ENCODE data around the gene WNT8A.
"Not testable (repeated sequence)": the region's sequence is repeated elsewhere in the genome, so short reads cannot be mapped to it uniquely, and the experiment has no call there.

WNT8A gene

GRCh38 chr5:138065102-138065501 lies 18.7 kb upstream of the WNT8A start:
- no peaks in the 10 kb centered on the region for H3K27me3 ChIP-seq (replicated peaks; ENCODE audit: control insufficient read depth, insufficient read depth, low read length)
- DNase-seq (ENCODE audit: extremely low read depth, insufficient read length): no peak
- no peaks in the 10 kb centered on the region for H3K36me3 ChIP-seq (ENCODE audit: control insufficient read depth, insufficient read depth, low read length)
- H3K4me3 ChIP-seq (replicated peaks; ENCODE audit: low read depth, low read length): no peak overlapping the region
- TF ChIP-seq, protein P1, sequence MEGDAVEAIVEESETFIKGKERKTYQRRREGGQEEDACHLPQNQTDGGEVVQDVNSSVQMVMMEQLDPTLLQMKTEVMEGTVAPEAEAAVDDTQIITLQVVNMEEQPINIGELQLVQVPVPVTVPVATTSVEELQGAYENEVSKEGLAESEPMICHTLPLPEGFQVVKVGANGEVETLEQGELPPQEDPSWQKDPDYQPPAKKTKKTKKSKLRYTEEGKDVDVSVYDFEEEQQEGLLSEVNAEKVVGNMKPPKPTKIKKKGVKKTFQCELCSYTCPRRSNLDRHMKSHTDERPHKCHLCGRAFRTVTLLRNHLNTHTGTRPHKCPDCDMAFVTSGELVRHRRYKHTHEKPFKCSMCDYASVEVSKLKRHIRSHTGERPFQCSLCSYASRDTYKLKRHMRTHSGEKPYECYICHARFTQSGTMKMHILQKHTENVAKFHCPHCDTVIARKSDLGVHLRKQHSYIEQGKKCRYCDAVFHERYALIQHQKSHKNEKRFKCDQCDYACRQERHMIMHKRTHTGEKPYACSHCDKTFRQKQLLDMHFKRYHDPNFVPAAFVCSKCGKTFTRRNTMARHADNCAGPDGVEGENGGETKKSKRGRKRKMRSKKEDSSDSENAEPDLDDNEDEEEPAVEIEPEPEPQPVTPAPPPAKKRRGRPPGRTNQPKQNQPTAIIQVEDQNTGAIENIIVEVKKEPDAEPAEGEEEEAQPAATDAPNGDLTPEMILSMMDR (IDR thresholded peaks at IDR 0.05; ENCODE audit: insufficient read depth, low read length, poor library complexity, severe bottlenecking): peak; percentile 77

- no peak for DNase-seq (ENCODE audit: extremely low read depth, insufficient read length)
- H3K27me3 ChIP-seq (replicated peaks; ENCODE audit: control insufficient read depth, insufficient read depth, low read length): no peaks in the 10 kb centered on the region
- no peak overlapping the region for H3K4me3 ChIP-seq (replicated peaks; ENCODE audit: low read depth, low read length)
- H3K36me3 ChIP-seq (ENCODE audit: control insufficient read depth, insufficient read depth, low read length): no peaks in the 10 kb centered on the region
- TF ChIP-seq, protein P1 (IDR thresholded peaks at IDR 0.05; ENCODE audit: insufficient read depth, low read length, poor library complexity, severe bottlenecking): no peak
Measured at GRCh38 chr5:138067945-138068344, 15.9 kb upstream of the WNT8A start.

GRCh38 chr5:138068742-138069600 lies 14.9 kb upstream of the WNT8A start:
- DNase-seq (ENCODE audit: extremely low read depth, insufficient read length): peak; percentile 23
- TF ChIP-seq, protein P1 (IDR thresholded peaks at IDR 0.05; ENCODE audit: insufficient read depth, low read length, poor library complexity, severe bottlenecking): peak; percentile 84
- Histone ChIP-seq H3K4me3 (replicated peaks; ENCODE audit: low read depth, low read length) (no peak overlapping the region), H3K36me3 (ENCODE audit: control insufficient read depth, insufficient read depth, low read length) (no peaks in the 10 kb centered on the region), H3K27me3 (replicated peaks; ENCODE audit: control insufficient read depth, insufficient read depth, low read length) (no peaks in the 10 kb centered on the region)

- H3K36me3 ChIP-seq (ENCODE audit: control insufficient read depth, insufficient read depth, low read length); H3K4me3 ChIP-seq (replicated peaks; ENCODE audit: low read depth, low read length); H3K27me3 ChIP-seq (replicated peaks; ENCODE audit: control insufficient read depth, insufficient read depth, low read length); DNase-seq (ENCODE audit: extremely low read depth, insufficient read length): not testable (repeated sequence)
Measured at GRCh38 chr5:138070026-138070425, 13.8 kb upstream of the WNT8A start.

GRCh38 chr5:138077064-138077696 lies 6.7 kb upstream of the WNT8A start:
- TF ChIP-seq, protein P1 (IDR thresholded peaks at IDR 0.05; ENCODE audit: insufficient read depth, low read length, poor library complexity, severe bottlenecking): peak; percentile 76
- H3K4me3 ChIP-seq (replicated peaks; ENCODE audit: low read depth, low read length): no peak overlapping the region
- H3K27me3 ChIP-seq (replicated peaks; ENCODE audit: control insufficient read depth, insufficient read depth, low read length): no peaks in the 10 kb centered on the region
- DNase-seq (ENCODE audit: extremely low read depth, insufficient read length): no peak
- H3K36me3 ChIP-seq (ENCODE audit: control insufficient read depth, insufficient read depth, low read length): no peaks in the 10 kb centered on the region

DNA sequence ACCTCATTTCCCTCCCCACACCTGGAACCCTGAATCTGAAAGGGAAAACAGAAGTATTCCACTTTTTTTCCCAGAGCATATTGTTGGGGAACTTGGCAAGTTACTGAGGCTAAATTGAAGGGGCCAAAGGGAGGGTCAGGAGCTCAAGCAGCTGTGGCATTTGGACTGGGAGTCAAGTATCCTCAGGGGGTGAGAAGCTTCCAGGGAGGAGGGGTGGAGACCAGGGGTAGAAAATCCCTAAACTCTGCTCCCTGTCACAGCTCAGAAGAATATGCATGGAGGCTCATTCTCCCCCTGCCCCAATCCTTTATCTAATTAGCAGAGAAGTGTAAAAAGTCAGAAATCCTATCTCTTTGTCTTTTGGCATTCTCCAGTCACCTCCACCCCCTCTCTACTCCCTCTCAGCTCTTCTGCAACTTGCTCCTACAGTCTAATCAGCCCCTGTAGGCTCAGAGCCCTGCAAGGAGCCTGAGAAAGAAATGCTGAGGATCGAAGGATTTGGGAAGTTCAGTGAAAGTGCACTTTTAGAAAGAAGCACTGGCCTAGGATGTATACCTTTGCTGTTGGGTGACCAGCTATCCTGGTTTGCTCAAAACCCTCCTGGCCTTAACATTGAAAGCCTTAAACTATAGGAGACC lies 5.7 kb upstream of the WNT8A start:
- DNase-seq (ENCODE audit: extremely low read depth, insufficient read length): no peak
- Histone ChIP-seq H3K4me3 (replicated peaks; ENCODE audit: low read depth, low read length) (no peak overlapping the region), H3K27me3 (replicated peaks; ENCODE audit: control insufficient read depth, insufficient read depth, low read length) (no peaks in the 10 kb centered on the region), H3K36me3 (ENCODE audit: control insufficient read depth, insufficient read depth, low read length) (no peaks in the 10 kb centered on the region)
- TF ChIP-seq, protein P1 (IDR thresholded peaks at IDR 0.05; ENCODE audit: insufficient read depth, low read length, poor library complexity, severe bottlenecking): no peak

Measured in GM06990 (cell line).